ENCODE data around the gene C15orf39. TPM values are rescaled to one million over a fixed set of nuclear protein-coding genes. Genes with fewer than 3 reads are reported as not detected.

Gene C15orf39
- 0.94 and 2.3 TPM in 2 replicates for total RNA-seq (ENCODE audit: low replicate concordance)

GRCh38 chr15:75201616-75202250 lies at the start of gene C15orf39:
TSS of gene C15orf39 (plus strand) at chr15:75201882. CDS start at chr15:75206049, 4,167 bp downstream.

GRCh38 chr15:75258034-75258433 lies 56.4 kb downstream of the C15orf39 start, which contains the start of gene GOLGA6C:
TSS of gene GOLGA6C (plus strand) at chr15:75258334. CDS start at chr15:75258599, 265 bp downstream.

Other genes starting within 250 kb of the C15orf39 start
- gene RPP25, start 245.1 kb upstream of the C15orf39 start, total RNA-seq (ENCODE audit: low replicate concordance): 1.8 and 4.4 TPM in 2 replicates
- gene SCAMP5, start 206.3 kb upstream of the C15orf39 start, total RNA-seq (ENCODE audit: low replicate concordance): 0.94 and 1.3 TPM in 2 replicates
- gene PPCDC, start 178.3 kb upstream of the C15orf39 start, total RNA-seq (ENCODE audit: low replicate concordance): 3.3 and 10.1 TPM in 2 replicates
- 0.08 TPM in 1 of 2 replicates, not detected in the other for gene GOLGA6C, start 56.5 kb downstream of the C15orf39 start, total RNA-seq (ENCODE audit: low replicate concordance)
- gene GOLGA6D, start 81.0 kb downstream of the C15orf39 start, total RNA-seq (ENCODE audit: low replicate concordance): not detected in 2 replicates
- gene COMMD4, start 134.2 kb downstream of the C15orf39 start, total RNA-seq (ENCODE audit: low replicate concordance): 26.2 and 95.3 TPM in 2 replicates
- gene NEIL1, start 145.2 kb downstream of the C15orf39 start, total RNA-seq (ENCODE audit: low replicate concordance): 2.8 and 8.8 TPM in 2 replicates
- gene MAN2C1, start 166.7 kb downstream of the C15orf39 start, total RNA-seq (ENCODE audit: low replicate concordance): 77.7 and 81.8 TPM in 2 replicates
- gene SIN3A, start 249.8 kb downstream of the C15orf39 start, total RNA-seq (ENCODE audit: low replicate concordance): 17.3 and 45.0 TPM in 2 replicates

Data from smooth muscle cell of the coronary artery (primary cell).